ENCODE data around the gene RAB1B. TPM values are rescaled to one million over a fixed set of nuclear protein-coding genes. Genes with fewer than 3 reads are reported as not detected.
"Not testable (repeated sequence)": the region's sequence is repeated elsewhere in the genome, so short reads cannot be mapped to it uniquely, and the experiment has no call there.

The RAB1B gene
- total RNA-seq, 1 donor from 2014 or later: 28.9 TPM

DNA sequence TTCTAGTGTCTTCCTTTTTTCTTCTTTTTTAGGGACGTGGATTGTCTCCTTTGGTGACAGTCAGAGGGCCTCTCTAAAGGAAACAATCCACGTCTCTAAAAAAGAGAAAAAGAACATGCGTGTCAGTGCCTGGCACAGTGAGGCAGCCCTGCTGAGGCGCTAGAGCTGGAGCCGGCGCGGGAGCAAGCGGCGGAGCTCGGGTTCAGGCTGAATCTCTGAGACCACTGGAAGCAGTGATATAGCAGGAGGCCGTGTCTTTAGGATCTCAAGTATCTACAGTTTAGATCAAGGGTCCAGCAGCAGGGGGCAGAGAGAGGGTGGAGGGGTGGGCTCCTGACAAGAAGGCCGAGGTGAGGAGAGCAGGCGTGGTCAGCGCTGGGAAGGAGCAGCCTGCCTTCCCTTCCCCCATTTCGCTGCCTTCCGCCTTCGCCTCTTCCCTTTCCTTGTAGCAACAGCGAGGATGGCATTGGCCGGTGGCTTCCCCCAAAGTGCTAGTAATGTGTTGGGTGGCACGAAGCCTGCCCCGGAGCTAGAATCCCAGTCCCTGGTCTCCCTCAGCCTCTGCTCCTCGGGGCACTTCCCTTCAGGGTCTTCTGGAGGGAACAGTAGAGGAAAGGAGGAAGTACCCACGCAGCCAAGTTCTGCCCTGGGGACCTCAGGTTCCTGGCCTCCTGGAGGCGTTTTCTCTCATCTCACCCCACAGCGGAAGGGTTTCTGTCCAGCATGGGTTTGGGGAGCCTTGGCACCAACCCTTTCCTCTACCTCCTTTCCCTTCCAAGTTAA, 28.2 kb upstream of the RAB1B start:
- DNase-seq: no peak

GRCh38 chr11:66240781-66241136, 27.7 kb upstream of the RAB1B start:
- no peak for DNase-seq

- DNase-seq: no peak
Measured at GRCh38 chr11:66242095-66242765, 26.2 kb upstream of the RAB1B start.

- no peak for DNase-seq
Measured at GRCh38 chr11:66243782-66244535, 24.5 kb upstream of the RAB1B start.

- DNase-seq: no peak
Measured at GRCh38 chr11:66247295-66247694, 21.1 kb upstream of the RAB1B start.

- no peak for DNase-seq
Measured at GRCh38 chr11:66247801-66248200, 20.6 kb upstream of the RAB1B start.

- no peak for DNase-seq
Measured at GRCh38 chr11:66248903-66249302, 19.5 kb upstream of the RAB1B start.

GRCh38 chr11:66251809-66252208, 16.6 kb upstream of the RAB1B start:
- DNase-seq: no peak

GRCh38 chr11:66253081-66253480, 15.4 kb upstream of the RAB1B start:
- DNase-seq: not testable (repeated sequence)

- no peak for DNase-seq
Measured at GRCh38 chr11:66258473-66258893, 10.0 kb upstream of the RAB1B start.

DNA sequence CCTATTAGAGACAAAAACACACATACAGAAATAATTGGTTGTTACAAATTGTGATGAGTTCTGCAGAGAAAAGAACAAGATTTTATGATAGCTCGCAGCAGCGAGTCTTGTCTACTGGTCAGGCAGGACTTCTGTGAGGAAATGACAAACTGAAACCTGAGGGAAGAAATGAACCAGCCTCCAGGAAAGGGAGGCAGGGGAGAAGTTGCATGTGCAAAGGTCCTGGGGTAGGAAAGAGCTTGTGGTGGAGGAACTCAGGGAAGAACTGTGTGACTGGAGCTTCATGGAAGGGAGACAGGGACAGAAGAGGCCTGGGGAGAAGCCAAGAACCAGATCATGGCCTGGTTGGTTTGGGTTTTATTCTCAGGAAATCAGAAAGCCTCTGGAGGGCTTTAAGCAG, 9.2 kb upstream of the RAB1B start:
- DNase-seq: no peak

GRCh38 chr11:66259956-66260355, 8.5 kb upstream of the RAB1B start:
- DNase-seq: no peak

DNA sequence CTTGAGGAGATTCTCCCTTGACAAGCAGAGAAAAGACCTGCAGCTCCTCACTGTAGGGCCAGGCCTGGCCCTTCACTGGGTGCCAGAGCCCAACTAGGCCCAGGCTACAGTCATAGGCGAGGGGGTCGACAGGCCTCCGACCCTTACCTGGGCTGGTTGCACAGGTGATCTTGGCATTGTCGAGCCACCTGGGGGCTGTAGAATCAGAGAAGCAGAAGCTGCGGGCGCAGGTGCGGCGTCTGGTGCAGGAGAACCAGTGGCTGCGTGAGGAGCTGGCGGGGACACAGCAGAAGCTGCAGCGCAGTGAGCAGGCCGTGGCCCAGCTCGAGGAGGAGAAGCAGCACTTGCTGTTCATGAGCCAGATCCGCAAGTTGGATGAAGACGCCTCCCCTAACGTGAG, 6.9 kb upstream of the RAB1B start:
- no peak for DNase-seq

DNA sequence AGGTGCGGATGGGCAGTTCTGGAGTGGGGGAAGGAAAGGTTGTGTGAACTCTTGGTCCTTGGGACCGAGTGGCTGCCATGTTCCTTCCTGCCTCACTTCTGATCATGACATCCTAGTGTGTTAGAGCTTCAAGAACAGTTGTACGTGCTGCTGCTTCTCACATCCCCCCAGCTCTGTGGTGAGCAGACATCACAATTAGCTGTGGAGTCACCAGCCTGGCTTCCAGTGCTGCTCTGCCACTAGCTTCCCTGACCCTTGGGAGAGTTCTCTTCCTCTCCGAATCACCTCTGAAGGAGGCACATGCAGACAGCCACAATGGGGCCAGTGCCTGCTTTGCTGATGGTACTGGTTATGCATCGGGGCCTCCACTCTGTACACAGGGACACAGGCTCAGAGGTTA, 6.2 kb upstream of the RAB1B start:
- DNase-seq: no peak

- no peak for DNase-seq
Measured at GRCh38 chr11:66262696-66263095, 5.7 kb upstream of the RAB1B start.

DNA sequence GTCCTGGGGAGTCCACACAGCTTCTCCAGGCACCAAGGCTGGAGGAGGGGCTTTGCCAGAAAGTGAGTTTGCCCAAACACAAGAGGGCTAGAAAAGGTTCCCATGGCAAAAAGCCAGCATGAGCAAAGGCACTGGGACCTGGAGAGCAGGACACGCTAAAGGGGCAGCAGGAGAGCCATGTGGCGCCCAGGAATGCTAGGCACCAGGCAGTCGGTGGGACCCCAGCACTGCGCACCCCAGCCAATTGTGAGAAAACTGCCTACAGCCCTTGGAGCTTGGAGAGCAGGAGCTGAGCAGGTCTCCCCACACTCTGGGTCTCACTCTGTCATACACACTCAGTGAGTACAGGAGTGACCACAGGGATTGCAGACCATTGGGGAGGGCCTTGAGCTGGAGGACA, 5.2 kb upstream of the RAB1B start:
- DNase-seq: no peak

- DNase-seq: no peak
Measured at GRCh38 chr11:66263785-66264184, 4.7 kb upstream of the RAB1B start.

GRCh38 chr11:66264383-66264782, 4.1 kb upstream of the RAB1B start:
- DNase-seq: no peak

GRCh38 chr11:66264914-66265313, 3.5 kb upstream of the RAB1B start:
- DNase-seq: no peak

GRCh38 chr11:66265531-66266377, 2.7 kb upstream of the RAB1B start:
- DNase-seq: no peak

DNA sequence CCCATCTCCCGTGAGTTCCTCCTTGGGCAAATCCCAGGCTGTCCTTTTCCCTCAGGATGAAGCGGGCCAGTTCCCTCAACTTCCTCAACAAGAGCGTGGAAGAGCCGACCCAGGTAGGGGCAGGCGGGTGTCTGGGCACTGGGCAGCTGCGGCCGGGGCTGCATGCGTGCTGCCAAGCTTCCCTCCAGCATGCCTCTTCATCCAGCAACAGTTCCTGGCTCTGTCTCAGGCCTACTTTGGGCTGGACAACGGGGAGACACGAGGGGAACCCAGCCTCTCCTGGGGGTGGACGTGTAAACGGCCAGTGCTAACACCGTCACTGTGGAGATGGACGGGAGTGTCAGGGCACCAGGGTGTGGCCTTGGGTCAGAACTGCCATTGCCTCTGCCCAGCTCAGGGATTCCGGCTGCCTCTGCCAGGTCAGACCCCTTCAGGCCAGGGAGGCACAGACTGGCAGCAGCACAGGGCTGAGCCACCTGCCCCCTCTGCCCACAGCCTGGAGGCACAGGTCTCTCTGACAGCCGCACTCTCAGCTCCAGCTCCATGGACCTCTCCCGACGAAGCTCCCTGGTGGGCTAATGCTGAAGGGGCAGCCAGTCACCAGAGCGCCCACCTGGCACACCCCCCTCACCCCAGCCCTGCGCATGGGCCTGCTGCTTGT, 1.9 kb upstream of the RAB1B start:
- DNase-seq: no peak

- DNase-seq: no peak
Measured at GRCh38 chr11:66267039-66267378, 1.4 kb upstream of the RAB1B start.
